Astrocyte (in vitro differentiated cells and primary cell): Measurements from ENCODE around the gene MYO3B. TPM values are rescaled to one million over a fixed set of nuclear protein-coding genes. Genes with fewer than 3 reads are reported as not detected.

Experiments
- DNase-seq: peaks from one replicate; pipeline ENCODE4 v3.0.0-alpha.2; 2010; ENCODE audit warnings: low read depth
- FAIRE-seq: peaks from 2 replicates; lab custom pipeline; 2011; peaks lifted over from hg19 to GRCh38; lab: Jason Lieb, UNC
- H2AFZ ChIP-seq: 2 replicates; pipeline ENCODE4 v1.6.0; 2012; ENCODE audit warnings: low read depth, low read length, inconsistent platforms
- H3K27ac ChIP-seq: 2 replicates; pipeline ENCODE4 v1.5.1; 2011; ENCODE audit warnings: low read depth, low read length, inconsistent platforms
- H3K27me3 ChIP-seq: 2 replicates; pipeline ENCODE4 v1.6.0; 2011; ENCODE audit warnings: low read length, inconsistent platforms; ENCODE audit not compliant: insufficient read depth
- H3K36me3 ChIP-seq: 2 replicates; pipeline ENCODE4 v1.5.1; 2011; ENCODE audit warnings: low read length, inconsistent platforms; ENCODE audit not compliant: insufficient read depth
- H3K4me1 ChIP-seq: 2 replicates; pipeline ENCODE4 v1.5.1; 2011; ENCODE audit warnings: low read length, inconsistent platforms; ENCODE audit not compliant: insufficient read depth
- H3K4me2 ChIP-seq: 2 replicates; pipeline ENCODE4 v1.6.0; 2012; ENCODE audit warnings: low read length, inconsistent platforms
- H3K4me3 ChIP-seq: 2 replicates; pipeline ENCODE4 v1.5.1; 2011; ENCODE audit warnings: low read depth, mild to moderate bottlenecking, low read length, inconsistent platforms; ENCODE audit not compliant: insufficient read depth
- H3K79me2 ChIP-seq: 2 replicates; pipeline ENCODE4 v1.6.0; 2012; ENCODE audit warnings: mild to moderate bottlenecking, low read length, inconsistent platforms; ENCODE audit not compliant: insufficient read depth
- H3K9ac ChIP-seq: 2 replicates; pipeline ENCODE4 v1.6.0; 2012; ENCODE audit warnings: mild to moderate bottlenecking, low read length, inconsistent platforms
- H3K9me3 ChIP-seq: 2 replicates; pipeline ENCODE4 v1.5.1; 2012; ENCODE audit warnings: low read depth, mild to moderate bottlenecking, low read length, inconsistent platforms; ENCODE audit not compliant: insufficient read depth
- H4K20me1 ChIP-seq: 2 replicates; pipeline ENCODE4 v1.6.0; 2012; ENCODE audit warnings: low read length, inconsistent platforms; ENCODE audit not compliant: insufficient read depth
- H3K27ac Mint-ChIP-seq: one replicate; pipeline ENCODE4 v1.8.0; 2021; ENCODE audit warnings: mild to moderate bottlenecking, mixed read lengths; ENCODE audit not compliant: unreplicated experiment
- H3K27me3 Mint-ChIP-seq: one replicate; pipeline ENCODE4 v1.8.0; 2021; ENCODE audit warnings: low read depth, mixed read lengths; ENCODE audit not compliant: unreplicated experiment
- H3K36me3 Mint-ChIP-seq: one replicate; pipeline ENCODE4 v1.8.0; 2021; ENCODE audit warnings: low read depth, mixed read lengths; ENCODE audit not compliant: unreplicated experiment
- H3K4me1 Mint-ChIP-seq: one replicate; pipeline ENCODE4 v1.8.0; 2021; ENCODE audit warnings: low read depth, mixed read lengths; ENCODE audit not compliant: unreplicated experiment
- H3K4me3 Mint-ChIP-seq: one replicate; pipeline ENCODE4 v1.8.0; 2021; ENCODE audit warnings: mild to moderate bottlenecking, moderate library complexity, mixed read lengths; ENCODE audit not compliant: unreplicated experiment
- H3K9me3 Mint-ChIP-seq: one replicate; pipeline ENCODE4 v1.8.0; 2021; ENCODE audit warnings: mild to moderate bottlenecking, mixed read lengths; ENCODE audit not compliant: unreplicated experiment
- CTCF ChIP-seq: IDR thresholded peaks from 2 replicates; pipeline ENCODE4 v1.5.1; 2011; ENCODE audit warnings: low read depth, mild to moderate bottlenecking, inconsistent platforms, low read length, moderate library complexity; ENCODE audit not compliant: insufficient read depth
- EZH2 ChIP-seq: IDR thresholded peaks from 2 replicates; pipeline ENCODE4 v1.6.1; 2012; ENCODE audit warnings: mild to moderate bottlenecking, low read length, inconsistent platforms; ENCODE audit not compliant: insufficient read depth
- total RNA-seq: library from RNA; stranded (reverse); gene quantifications from 2 replicates; pipeline ENCODE4 v1.2.1, GENCODE V29; 2021

Gene MYO3B
- total RNA-seq, 1 donor from 2014 or later = not detected

GRCh38 chr2:170284205-170284604, 106.3 kb downstream of the MYO3B start:
- no peaks in the 10 kb centered on the region for H3K27me3 ChIP-seq
- H3K4me2 ChIP-seq = no peak overlapping the region
- no peak overlapping the region for H3K27ac ChIP-seq
- H3K36me3 Mint-ChIP-seq = no peaks in the 10 kb centered on the region
- peaks cover 2% of the 10 kb centered on the region for H3K27me3 Mint-ChIP-seq
- no peaks in the 10 kb centered on the region for H3K4me1 ChIP-seq
- no peaks in the 10 kb centered on the region for H4K20me1 ChIP-seq
- H3K9me3 Mint-ChIP-seq = peaks cover 8% of the 10 kb centered on the region
- peaks cover 4% of the 10 kb centered on the region for H3K4me1 Mint-ChIP-seq
- H3K4me3 Mint-ChIP-seq = no peak overlapping the region
- H3K79me2 ChIP-seq = no peaks in the 10 kb centered on the region
- DNase-seq (no peak), FAIRE-seq (no peak)
- no peak overlapping the region for H3K9ac ChIP-seq
- H3K27ac Mint-ChIP-seq = no peak overlapping the region
- no peak overlapping the region for H3K4me3 ChIP-seq
- no peaks in the 10 kb centered on the region for H3K36me3 ChIP-seq
- H2AFZ ChIP-seq = no peak overlapping the region
- TF ChIP-seq EZH2 (no peak), CTCF (no peak)
- no peaks in the 10 kb centered on the region for H3K9me3 ChIP-seq

- no peak overlapping the region for H3K4me3 ChIP-seq
- no peak overlapping the region for H2AFZ ChIP-seq
- H3K27me3 ChIP-seq = no peaks in the 10 kb centered on the region
- no peak overlapping the region for H3K4me2 ChIP-seq
- H3K79me2 ChIP-seq = no peaks in the 10 kb centered on the region
- no peaks in the 10 kb centered on the region for H3K36me3 ChIP-seq
- no peaks in the 10 kb centered on the region for H4K20me1 ChIP-seq
- no peak for DNase-seq
- no peak overlapping the region for H3K9ac ChIP-seq
- peaks cover 18% of the 10 kb centered on the region for H3K9me3 Mint-ChIP-seq
- H3K4me1 ChIP-seq = no peaks in the 10 kb centered on the region
- no peaks in the 10 kb centered on the region for H3K27me3 Mint-ChIP-seq
- H3K4me3 Mint-ChIP-seq = no peak overlapping the region
- H3K36me3 Mint-ChIP-seq = no peaks in the 10 kb centered on the region
- H3K9me3 ChIP-seq = no peaks in the 10 kb centered on the region
- H3K27ac ChIP-seq = no peak overlapping the region
- H3K4me1 Mint-ChIP-seq = peaks cover 4% of the 10 kb centered on the region
- H3K27ac Mint-ChIP-seq = no peak overlapping the region
- TF ChIP-seq CTCF = no peak
- TF ChIP-seq EZH2 = no peak
- peak; percentile 66 for FAIRE-seq
These were observed 110.9 kb downstream of the MYO3B start for GRCh38 chr2:170288859-170289258.

DNA sequence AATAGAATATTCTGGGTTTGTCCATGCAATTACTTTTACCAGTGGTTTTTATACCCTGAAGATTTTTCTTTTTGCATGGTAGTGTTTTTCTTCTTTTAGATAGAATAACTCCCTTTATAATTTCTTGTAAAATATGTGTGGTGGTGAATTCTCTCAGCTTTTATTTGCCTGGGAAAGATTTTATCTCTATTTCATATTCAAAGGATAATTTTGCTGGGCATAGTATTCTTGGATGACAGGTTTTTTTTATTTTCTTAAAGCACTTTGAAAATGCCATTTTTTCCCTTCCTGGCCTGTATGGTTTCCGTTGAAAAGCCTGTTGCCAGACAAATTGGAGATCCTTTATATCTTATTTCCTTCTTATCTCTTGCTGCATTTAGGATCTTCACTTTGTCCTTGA, 113.5 kb downstream of the MYO3B start:
- no peak overlapping the region for H3K27ac ChIP-seq
- no peak overlapping the region for H3K4me2 ChIP-seq
- no peak overlapping the region for H2AFZ ChIP-seq
- TF ChIP-seq EZH2 (no peak), CTCF (no peak)
- no peaks in the 10 kb centered on the region for H4K20me1 ChIP-seq
- H3K79me2 ChIP-seq = no peaks in the 10 kb centered on the region
- H3K9me3 Mint-ChIP-seq = peaks cover 21% of the 10 kb centered on the region
- H3K36me3 ChIP-seq = no peaks in the 10 kb centered on the region
- H3K9me3 ChIP-seq = no peaks in the 10 kb centered on the region
- no peaks in the 10 kb centered on the region for H3K36me3 Mint-ChIP-seq
- no peaks in the 10 kb centered on the region for H3K4me1 Mint-ChIP-seq
- H3K4me3 ChIP-seq = no peak overlapping the region
- H3K27me3 Mint-ChIP-seq = no peaks in the 10 kb centered on the region
- DNase-seq (no peak), FAIRE-seq (no peak)
- H3K9ac ChIP-seq = no peak overlapping the region
- H3K4me1 ChIP-seq = no peaks in the 10 kb centered on the region
- H3K27ac Mint-ChIP-seq = no peak overlapping the region
- H3K27me3 ChIP-seq = no peaks in the 10 kb centered on the region
- no peak overlapping the region for H3K4me3 Mint-ChIP-seq
